Fibroblast of skin of right biceps (primary cell): ENCODE data around the gene DEFB123.
"Not testable (repeated sequence)": the region's sequence is repeated elsewhere in the genome, so short reads cannot be mapped to it uniquely, and the experiment has no call there.

Source experiments
- DNase-seq: peaks from one replicate; pipeline ENCODE4 v3.0.0-alpha.2; 2013

Gene DEFB123, protein sequence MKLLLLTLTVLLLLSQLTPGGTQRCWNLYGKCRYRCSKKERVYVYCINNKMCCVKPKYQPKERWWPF

DNA sequence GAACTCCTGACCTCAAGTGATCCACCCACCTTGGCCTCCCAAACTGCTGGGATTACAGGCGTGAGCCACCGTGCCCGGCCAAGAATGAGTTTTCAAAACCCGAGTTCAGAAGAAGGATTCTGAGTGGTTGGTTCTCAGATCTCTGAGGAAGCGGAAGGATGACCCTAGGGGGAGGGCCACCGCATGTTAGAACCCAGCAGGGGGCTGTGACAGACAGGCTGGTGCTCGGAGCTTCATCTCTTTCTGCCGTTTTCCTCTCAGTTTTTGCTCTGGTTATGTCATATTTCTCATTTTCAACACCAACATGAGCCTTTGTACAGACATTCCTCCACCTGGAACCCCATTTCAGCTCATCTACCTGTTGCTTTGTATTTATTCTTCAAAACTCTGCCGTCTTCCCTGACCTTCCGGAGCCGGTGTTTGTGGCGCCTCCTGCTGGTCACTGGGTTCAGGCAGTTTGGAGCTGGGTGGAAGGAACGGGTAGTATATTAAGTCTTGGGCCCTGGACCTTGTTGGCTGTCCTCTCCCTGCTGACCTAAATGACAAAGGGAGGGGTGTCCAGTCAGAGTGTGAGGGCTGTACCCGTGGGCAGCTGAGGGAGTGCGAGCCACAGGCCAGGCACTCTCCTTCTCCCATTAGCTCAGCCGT, at the start of gene DEFB123:
Gene DEFB123, plus strand, starts transcription at position 621 of the 648 bp plus-strand sequence. CDS start 67 bp downstream, outside the sequence.
- no peak for DNase-seq

DNA sequence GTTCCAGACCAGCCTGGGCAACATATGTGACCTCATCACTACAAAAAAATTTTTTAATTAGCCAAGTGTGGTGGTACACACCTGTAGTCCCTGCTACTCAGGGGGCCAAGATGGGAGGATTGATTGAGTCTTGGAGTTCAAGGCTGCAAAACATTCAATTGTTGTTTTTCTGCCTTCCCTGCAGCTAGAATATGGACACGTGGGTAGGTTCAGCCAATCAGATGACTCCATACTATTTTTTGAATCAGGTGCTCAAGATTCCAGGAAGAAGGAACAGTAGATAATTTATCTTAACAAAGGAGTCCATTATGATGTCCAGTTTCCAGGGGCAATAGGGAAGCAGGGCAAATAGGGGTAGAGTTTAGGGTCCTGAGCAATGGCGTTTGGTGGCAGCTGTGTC, 47.6 kb upstream of the DEFB123 start:
- DNase-seq: no peak

DNA sequence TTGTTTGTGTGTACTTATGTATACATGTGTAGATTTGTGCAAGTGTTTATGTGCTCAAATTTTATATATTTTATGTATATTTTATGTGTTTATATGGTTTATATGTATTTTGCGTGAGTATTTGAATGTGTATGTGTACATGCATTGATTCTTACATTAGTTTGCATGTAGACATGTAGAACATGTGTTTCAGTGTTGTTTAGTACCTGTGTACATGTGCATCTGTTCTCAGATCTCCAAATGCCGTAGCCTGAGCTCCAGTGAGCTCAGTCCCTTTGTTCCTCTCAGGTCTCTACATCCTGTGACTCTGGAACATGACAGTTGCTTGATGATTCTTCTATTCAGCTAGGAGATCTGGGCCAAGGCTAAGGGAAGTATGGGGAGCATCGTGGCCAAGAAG, 45.5 kb upstream of the DEFB123 start:
- no peak for DNase-seq

DNA sequence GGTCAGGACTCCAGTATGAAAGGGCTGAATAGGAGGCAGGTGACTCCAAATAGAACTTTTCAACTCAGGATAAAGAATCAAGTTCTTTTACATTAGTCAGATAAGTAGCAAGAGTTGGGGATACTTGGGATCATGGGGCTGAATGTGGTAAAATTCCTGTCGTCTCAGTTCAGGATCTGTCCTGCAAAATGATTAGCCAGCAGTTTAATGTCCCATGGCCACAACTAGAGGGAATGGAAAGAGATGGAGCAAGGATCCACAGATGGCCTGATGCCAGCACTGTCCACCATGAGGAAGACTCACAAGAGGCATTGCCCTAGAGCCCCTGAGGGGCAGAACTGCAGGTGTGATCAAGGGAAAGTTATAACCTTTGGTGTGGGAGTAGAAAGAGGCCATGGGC, 36.5 kb upstream of the DEFB123 start:
- DNase-seq: no peak

DNA sequence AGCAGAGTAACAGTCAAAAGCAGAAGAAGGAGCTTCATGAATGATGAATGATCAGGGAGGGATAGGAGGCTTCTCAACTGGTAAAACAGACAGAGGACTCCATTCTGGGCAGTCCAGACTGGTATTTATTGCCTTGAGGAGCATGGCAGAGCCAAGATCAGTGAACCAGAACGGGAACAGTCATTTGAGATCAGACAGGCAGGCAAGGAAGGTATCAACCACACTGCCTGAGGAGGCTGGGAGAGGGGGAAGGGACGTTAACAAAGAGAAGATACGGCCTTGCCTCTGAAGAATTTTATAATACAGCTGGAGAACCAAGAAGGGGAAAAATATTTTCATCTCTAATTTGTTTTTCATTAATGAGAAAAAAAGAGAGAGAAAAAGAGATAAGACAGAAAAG, 34.3 kb upstream of the DEFB123 start, which contains the start of gene DEFB121:
Gene DEFB121, minus strand, starts transcription at position 101 of the 400 bp plus-strand sequence. Its CDS starts 63 bp downstream, at position 38.
- DNase-seq: no peak

DNA sequence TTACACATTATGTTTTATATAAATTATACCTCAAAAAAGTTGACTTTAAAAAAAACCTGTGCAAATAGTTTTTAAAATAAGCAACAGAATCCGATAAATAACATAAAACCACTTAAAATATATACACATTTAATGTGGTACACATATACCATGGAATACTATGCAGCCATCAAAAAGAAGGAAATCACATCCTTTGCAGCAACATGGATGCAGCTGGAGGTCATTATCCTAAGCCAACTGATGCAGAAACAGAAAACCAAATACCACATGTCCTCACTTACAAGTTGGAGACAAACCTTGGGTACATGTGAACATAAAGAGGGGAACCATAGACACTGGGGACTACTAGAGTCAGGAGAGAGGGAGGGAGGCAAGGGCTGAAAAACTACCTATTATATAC, 30.4 kb upstream of the DEFB123 start:
- DNase-seq: no peak

DNA sequence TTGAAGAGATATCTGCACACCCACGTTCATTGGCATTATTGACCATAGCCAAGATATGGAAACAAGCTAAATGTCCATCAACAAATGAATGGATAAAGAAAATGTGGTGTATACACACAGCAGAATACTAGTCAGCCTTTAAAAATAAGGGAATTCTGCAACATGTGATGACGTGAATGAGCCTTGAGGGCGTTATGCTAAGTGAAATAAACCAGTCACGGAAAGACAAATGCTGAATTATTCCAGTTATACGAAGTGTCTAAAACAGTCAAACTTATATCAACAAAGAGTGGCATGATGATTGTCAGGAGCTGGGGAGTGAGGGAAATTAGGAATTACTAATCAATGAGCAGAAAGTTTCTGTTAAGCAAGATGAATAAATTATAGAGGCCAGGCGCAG, 26.1 kb upstream of the DEFB123 start:
- DNase-seq: no peak

DNA sequence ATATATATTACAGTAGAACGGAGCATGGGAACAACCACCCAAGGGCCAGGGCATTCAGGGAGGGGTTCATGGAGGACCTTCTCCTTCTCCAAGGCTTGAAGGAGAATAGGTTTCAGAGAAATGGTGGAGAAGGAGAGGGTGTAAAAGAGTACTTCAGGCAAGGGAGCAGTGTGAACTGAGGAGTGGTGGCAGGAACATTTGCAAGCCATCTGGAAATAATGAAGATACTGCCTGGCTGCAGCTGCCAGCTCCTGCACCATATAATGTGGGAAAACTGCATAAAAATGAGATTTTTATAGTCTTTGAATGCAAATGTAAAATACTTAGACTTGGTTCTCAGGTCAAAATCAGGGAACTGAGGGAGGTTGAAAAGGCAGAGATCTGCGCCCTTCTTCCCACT, 24.8 kb upstream of the DEFB123 start:
- no peak for DNase-seq

DNA sequence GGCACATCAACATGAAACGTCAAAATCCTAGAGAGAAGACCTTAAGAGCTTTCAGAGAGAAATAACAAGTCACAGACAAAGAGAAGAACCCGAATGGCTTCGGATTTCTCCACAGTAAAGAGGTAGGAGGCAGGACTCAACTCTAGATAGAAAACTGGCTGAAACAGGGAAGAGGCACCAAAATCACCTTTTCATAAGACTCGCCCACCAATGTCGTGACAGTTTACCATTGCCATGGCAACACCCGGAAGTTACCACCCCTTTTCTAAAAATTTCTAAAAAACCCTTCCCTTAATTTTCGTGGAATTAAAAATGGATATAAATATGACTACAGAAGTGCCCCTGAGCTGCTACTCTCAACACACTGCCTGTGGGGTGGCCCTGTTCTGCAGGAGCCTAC, 22.1 kb upstream of the DEFB123 start:
- no peak for DNase-seq

DNA sequence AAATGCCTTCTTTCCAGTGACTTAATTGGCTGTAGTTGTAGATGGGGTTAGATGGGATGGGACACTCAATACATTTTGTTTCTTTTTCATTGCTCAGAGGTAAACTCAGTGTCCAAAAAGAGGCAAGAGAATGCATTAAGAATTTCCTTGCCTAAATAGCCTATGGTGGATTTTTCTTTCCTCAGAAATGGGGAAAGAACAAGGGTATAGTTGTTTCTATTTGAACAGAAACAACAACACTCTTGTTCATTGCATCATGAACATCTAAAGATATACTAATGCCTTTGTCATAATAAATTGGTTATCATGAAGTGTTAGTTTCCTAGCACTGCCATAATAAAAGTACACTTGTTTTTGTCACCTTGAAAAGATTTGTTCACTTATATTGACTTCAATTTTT, 14.6 kb upstream of the DEFB123 start:
- DNase-seq: no peak

DNA sequence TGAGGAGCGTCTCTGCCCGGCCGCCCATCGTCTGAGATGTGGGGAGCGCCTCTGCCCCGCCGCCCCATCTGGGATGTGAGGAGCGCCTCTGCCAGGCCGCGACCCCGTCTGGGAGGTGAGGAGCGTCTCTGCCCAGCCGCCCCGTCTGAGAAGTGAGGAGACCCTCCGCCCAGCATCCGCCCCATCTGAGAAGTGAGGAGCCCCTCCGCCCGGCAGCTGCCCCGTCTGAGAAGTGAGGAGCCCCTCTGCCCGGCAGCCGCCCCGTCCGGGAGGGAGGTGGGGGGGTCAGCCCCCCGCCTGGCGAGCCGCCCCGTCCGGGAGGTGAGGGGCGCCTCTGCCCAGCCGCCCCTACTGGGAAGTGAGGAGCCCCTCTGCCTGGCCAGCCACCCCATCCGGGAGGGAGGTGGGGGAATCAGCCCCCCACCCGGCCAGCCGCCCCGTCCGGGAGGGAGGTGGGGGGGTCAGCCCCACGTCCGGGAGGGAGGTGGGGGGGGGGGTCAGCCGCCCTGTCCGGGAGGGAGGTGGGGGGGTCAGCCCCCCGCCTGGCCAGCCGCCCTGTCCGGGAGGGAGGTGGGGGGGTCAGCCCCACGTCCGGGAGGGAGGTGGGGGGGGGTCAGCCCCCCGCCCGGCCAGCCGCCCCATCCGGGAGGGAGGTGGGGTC, 13.4 kb upstream of the DEFB123 start:
- DNase-seq: not testable (repeated sequence)

DNA sequence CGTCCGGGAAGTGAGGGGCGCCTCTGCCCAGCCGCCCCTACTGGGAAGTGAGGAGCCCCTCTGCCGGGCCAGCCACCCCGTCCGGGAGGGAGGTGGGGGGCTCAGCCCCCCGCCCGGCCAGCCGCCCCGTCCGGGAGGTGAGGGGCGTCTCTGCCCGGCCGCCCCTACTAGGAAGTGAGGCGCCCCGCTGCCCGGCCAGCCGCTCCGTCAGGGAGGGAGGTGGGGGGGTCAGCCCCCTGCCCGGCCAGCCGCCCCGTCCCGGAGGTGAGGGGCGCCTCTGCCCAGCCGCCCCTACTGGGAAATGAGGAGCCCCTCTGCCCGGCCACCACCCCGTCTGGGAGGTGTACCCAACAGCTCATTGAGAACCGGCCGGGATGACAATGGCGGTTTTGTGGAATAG, 12.9 kb upstream of the DEFB123 start:
- not testable (repeated sequence) for DNase-seq

DNA sequence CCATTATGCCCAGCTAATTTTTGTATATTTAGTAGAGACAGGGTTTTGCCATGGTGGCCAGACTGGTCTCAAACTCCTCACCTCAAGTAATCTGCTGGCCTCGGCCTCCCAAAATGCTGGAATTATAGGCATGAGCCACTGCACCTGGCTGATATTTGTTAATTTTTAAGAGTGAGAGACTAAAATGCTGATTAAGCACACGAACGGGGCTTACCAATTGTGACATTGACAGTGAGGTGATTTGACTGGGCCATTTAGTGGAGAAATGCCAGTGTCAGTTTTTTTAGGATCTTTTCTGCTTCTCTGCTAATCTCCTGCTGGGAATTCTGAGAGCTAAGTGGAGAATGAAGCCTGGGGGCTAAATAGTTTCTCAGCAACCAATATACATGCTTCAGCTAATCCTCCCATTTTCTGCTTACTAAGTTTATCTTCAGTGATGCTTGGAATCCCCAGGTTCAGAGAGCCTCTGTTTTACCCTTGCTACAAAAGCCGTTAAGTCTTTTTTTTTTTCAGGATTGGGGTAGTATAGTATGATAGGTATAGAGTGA, 9.8 kb upstream of the DEFB123 start:
- DNase-seq: no peak

DNA sequence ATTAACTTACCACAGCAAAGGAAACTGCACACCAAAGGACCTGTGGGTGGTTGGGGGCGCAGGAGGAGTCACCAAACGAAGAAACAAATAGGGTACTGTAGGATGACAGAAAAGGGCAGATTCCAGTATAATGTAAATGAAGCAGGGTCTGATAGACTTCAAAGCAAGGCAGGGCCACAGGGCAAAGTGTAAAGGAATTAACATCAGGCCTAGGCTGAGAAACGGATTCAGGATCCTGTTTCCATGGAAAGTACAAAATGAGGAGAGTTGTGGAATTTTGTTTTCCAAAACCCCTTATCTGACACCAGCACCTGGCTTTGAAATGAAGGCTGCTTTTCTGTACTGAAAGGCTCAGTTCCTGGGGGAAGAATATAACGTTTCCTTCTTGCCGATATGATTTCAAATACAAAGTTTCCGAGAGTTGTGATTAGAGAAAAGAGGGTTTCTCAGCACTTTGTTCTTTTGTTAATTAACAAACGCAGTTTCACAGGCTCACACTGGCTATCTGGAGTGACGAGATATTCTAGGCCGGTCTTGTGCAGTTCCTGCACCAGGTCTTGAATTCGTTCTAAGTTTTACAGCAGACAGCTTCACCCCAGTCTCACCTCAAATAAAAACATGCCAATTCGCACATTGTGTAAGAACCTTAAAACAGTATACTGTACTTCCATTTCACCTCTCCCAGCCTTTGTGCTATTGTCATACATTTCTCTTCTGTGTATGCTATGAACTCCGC, 5.8 kb downstream of the DEFB123 start:
- DNase-seq: no peak

DNA sequence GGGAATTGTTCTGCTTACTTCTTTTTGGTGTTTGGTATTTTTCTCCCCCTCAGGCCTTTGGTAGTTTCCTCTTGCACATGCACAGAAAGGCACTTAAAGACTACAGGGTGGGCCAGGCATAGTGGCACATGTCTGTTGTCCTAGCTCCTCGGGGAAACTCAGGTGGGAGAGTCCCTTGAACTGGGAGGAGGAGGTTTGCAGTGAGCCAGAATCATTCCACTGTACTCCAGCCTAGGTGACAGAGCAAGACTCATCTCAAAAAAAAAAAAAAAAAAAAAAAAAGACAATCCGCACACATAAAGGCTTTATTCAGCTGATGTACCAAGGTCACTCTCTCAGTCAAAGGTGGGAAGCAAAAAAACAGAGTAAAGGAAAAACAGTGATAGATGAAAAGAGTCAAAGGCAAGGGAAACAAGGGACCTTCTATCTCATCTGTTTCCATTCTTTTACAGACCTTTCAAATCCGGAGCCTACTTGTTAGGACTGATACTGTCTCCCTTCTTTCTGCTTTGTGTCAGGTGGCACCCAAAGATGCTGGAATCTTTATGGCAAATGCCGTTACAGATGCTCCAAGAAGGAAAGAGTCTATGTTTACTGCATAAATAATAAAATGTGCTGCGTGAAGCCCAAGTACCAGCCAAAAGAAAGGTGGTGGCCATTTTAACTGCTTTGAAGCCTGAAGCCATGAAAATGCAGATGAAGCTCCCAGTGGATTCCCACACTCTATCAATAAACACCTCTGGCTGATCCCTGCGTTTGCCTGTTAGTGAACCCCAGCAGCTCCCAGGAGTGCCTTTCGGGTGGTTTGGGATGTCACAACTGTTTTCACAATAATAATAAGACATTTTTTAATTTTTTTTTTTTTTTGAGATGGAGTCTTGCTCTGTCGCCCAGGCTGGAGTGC, 9.3 kb downstream of the DEFB123 start:
- no peak for DNase-seq

DNA sequence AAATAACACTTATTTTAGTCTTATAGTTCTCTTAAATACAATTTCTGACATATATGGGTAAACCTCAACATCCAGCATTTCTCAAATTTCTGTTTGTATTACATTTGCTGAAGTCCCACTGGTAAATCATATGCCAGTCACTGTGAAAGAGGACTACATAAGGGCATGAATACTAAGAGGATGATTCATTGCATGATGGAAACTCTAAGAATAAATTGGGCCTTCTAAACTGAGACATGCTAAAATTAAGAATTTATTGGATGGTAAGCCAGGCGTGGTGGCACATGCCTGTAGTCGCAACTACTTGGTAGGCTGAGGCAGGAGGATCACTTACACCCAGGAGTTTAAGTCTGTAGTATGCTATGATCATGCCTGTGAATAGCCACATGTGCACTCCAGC, 12.1 kb downstream of the DEFB123 start:
- DNase-seq: no peak

DNA sequence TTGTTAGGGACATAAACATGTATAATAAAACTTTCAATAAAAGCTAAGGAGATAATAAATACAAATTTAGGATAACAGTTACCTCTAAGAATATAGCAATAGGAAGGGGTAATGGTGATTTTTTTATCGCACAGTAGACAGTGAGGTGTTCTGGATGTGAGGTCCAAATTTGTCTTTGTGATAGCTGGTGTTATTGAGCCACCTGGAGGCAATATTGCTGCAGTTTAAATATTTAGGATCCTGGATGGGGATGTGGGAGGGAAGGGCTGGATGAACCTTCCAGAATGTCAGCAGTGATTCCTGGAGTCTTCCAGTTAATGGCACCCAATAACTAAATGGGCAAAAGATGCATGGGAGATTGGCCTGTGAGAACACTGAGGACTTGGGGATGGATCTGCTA, 13.9 kb downstream of the DEFB123 start:
- DNase-seq: no peak

DNA sequence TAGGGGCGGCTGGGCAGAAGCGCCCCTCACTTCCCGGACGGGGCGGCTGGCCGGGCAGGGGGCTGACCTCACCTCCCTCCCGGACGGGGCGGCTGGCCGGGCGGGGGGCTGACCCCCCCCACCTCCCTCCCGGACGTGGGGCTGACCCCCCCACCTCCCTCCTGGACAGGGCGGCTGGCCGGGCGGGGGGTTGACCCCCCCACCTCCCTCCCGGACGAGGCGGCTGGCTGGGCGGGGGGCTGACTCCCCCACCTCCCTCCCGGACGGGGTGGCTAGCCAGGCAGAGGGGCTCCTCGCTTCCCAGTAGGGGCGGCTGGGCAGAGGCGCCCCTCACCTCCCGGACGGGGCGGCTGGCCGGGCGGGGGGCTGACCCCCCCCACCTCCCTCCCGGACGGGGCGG, 30.5 kb downstream of the DEFB123 start:
- DNase-seq: not testable (repeated sequence)

DNA sequence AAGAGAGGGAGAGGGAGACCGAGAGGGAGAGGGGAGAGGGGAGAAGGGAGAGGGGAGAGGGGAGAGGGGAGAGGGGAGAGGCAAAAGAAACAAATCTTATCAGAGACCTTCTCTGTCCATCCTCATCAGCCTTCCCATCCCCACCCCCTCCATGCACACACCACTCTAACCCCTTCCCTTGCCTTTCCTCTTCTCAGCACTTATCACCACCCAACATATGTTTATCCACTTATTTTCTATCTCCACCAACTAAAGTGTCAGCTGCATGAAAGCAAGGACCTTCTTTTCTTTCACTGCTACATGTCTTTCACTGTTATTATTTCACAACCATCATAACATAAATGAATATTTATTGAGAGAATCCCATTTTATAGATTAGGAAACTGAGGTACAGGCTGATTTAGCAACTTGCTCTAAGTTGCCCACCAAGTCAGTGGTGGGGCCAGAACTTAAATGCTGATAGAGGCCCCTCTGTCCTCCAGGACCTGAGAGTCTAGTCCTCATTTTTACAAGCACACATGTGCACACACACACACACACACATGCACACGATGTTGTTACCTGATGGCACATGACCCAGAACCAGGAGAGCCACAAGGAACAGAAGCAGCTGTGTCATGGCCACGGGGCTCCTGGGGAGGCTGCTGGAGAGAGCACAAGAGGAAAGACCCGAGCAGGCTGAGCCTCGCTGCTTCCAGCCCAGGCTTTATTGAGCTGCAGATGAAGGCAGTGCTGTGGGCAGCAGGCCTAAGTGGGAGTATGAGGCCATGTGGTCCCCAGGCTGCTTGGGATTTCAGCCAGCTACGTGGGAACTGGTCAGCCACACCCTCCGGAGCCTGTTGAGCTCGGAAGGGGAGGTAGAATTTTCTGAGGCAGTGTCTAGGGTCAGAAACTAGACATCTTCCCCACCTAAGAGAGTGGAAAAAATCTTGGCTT, 32.2 kb downstream of the DEFB123 start:
- DNase-seq: no peak

DNA sequence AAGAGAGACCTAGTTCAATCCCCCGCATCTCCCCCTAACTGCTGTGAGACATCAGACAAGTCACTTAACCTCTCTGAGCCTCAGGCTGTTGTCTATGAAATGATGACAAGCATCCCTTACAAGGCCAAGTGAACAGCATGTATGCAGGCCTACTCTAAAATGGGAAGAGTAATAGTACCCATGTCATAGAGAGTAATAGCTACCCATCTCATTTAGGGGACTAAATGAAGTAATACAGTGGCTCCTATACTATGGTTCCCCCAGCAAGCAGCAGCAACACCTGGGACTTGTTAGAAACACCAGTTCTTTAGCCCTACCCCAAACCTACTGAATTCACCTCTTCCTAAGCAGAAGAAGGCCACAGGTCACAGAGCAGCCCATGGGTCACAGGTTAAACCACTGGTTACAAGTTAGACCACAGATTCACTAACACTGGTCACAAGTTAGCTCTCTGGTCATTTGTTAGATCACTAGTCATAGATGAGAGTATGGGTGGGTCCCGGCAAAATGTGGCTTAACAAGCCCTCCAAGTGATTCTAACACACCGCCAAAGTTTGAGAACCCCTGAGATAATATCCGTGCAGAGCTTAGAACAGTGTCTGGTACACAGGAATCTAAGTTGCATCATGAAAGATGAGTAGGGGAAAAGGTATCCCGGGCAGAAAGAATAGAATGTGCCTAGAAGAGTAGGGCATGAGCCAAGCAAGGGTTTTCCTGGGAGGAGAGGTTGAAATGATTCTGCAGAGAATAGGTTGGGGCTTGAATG, 33.1 kb downstream of the DEFB123 start:
- no peak for DNase-seq

DNA sequence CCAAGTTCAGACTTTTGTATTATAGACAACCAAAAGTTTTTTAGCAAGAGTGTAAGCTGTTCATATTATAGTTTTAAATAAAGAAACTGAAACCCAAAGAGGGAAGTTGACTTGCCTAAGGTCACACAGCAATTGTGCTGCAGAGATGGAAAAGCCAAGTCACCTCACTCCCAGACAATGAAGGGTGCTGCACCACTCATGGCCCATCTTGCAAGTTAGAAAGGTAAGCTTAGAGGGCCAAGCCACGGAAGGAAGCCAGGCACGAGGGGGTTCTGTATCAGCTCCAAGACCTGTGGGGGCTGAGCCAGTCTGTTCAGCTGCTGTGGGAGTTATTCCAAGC, 33.6 kb downstream of the DEFB123 start:
- no peak for DNase-seq
